Esophagus squamous epithelium (tissue), 5 donors: ENCODE measurements around the gene DST. TPM values are rescaled to one million over a fixed set of nuclear protein-coding genes. Genes with fewer than 3 reads are reported as not detected.
"Not testable (repeated sequence)": the region's sequence is repeated elsewhere in the genome, so short reads cannot be mapped to it uniquely, and the experiment has no call there.

Source experiments
- DNase-seq: peaks from one replicate; lab custom pipeline; 2025; lab: John Stamatoyannopoulos, UW
- H3K27ac ChIP-seq, 4 donors: fragments of 200-600 bp; sonication (generic); one replicate each; pipeline ENCODE4 v1.5.1; 2016 to 2019; ENCODE audit warnings: mild to moderate bottlenecking in 1 of 4
- H3K27me3 ChIP-seq, 4 donors: fragments of 200-600 bp; sonication (generic); 1 replicate in 3 of 4; 2 replicates in 1 of 4; pipeline versions ENCODE4 v1.5.1 to v1.6.0; 2017 to 2021; ENCODE audit warnings: antibody characterized with exemption in 1 of 4
- H3K36me3 ChIP-seq, 3 donors: fragments of 200-600 bp; sonication (generic); one replicate each; pipeline ENCODE4 v1.5.1; 2016 to 2019
- H3K4me1 ChIP-seq, 3 donors: fragments of 200-600 bp; sonication (generic); one replicate each; pipeline ENCODE4 v1.5.1; 2017 to 2019
- H3K4me3 ChIP-seq, 4 donors: fragments of 200-600 bp; sonication (generic); 1 replicate in 3 of 4; 2 replicates in 1 of 4; pipeline ENCODE4 v1.5.1; 2016 to 2019; ENCODE audit warnings: mild to moderate bottlenecking in 2 of 4, moderate library complexity in 1 of 4
- H3K9me3 ChIP-seq, 3 donors: fragments of 200-600 bp; sonication (generic); one replicate each; pipeline ENCODE4 v1.5.1; 2016 to 2019
- CTCF ChIP-seq, 6 experiments: fragments of 450-650 bp in 4 of 6; fragments of 200-600 bp in 2 of 6; sonication (generic) in 2 of 6; IDR thresholded peaks; one replicate each; pipeline ENCODE4 v1.5.1; 2016 to 2019; ENCODE audit warnings: antibody characterized with exemption in 6 of 6, mild to moderate bottlenecking in 4 of 6, moderate library complexity in 4 of 6
- POLR2A ChIP-seq, 4 donors: fragments of 450-650 bp; IDR thresholded peaks; one replicate each; pipeline ENCODE4 v1.6.1; 2017; ENCODE audit warnings: antibody characterized with exemption in 4 of 4, mild to moderate bottlenecking in 4 of 4, moderate library complexity in 3 of 4
- WGBS, 2 donors: methylation state at CpG; one replicate each; pipeline ENCODE4 v1.1.5; 2018; 5-methylcytosine and 5-hydroxymethylcytosine counted together
- intact Hi-C: fragments of 100-400 bp; cut with DNase I; formaldehyde crosslinking; loops from one replicate; pipeline ENCODE4 v1.15.0; 2022
- total RNA-seq, 4 donors: library from RNA; depleted of rRNA; stranded (reverse); fragments of >200 nt; gene quantifications; one replicate each; pipeline ENCODE4 v1.1.0, GENCODE V29; 2016
- donor health status: DM: yes; HTN: yes; CAD: no.

DST gene
- total RNA-seq, 4 donors from 2014 or later, result 134 to 468 (median 175) TPM

- intact Hi-C loops, result no loop called here
- Histone ChIP-seq H3K4me3 (no peak overlapping the region), H3K36me3 (peaks cover 0 to 54% (median 10%) of the 10 kb centered on the region in 3 donors), H3K9me3 (no peaks in the 10 kb centered on the region), H3K4me1 (peaks cover 0 to 5% (median 0%) of the 10 kb centered on the region in 3 donors), H3K27ac (no peak overlapping the region), H3K27me3 (no peaks in the 10 kb centered on the region)
- TF ChIP-seq CTCF (IDR thresholded peaks at IDR 0.05) (no peak), POLR2A (IDR thresholded peaks at IDR 0.05) (no peak)
- no peak for DNase-seq
These were observed 75.2 kb downstream of the DST start for GRCh38 chr6:56567501-56567900.

GRCh38 chr6:56562730-56563129 lies 80.0 kb downstream of the DST start:
- H3K4me1 ChIP-seq, H3K9me3 ChIP-seq, H3K4me3 ChIP-seq, H3K27me3 ChIP-seq, intact Hi-C loops, DNase-seq, H3K27ac ChIP-seq: not testable (repeated sequence)
- peaks cover 0 to 50% (median 10%) of the 10 kb centered on the region in 3 donors for H3K36me3 ChIP-seq
- WGBS, 2 donors, result 93 to 97% methylated on average over 4 of the region's 4 CpGs

GRCh38 chr6:56556751-56557540 lies 85.7 kb downstream of the DST start:
- 86 to 100% methylated on average over 1 of the region's 1 CpG for WGBS, 2 donors
- Histone ChIP-seq H3K4me1 (peaks cover 0 to 10% (median 3%) of the 10 kb centered on the region in 3 donors), H3K36me3 (peaks cover 0 to 36% (median 0%) of the 10 kb centered on the region in 3 donors), H3K4me3 (no peak overlapping the region), H3K9me3 (no peaks in the 10 kb centered on the region), H3K27me3 (no peaks in the 10 kb centered on the region), H3K27ac (no peak overlapping the region)
- TF ChIP-seq POLR2A (IDR thresholded peaks at IDR 0.05), result no peak
- TF ChIP-seq CTCF (IDR thresholded peaks at IDR 0.05), result no peak
- intact Hi-C loops, result no loop called here
- DNase-seq, result no peak

GRCh38 chr6:56555438-56555872 lies 87.2 kb downstream of the DST start:
- peaks cover 0 to 28% (median 0%) of the 10 kb centered on the region in 3 donors for H3K36me3 ChIP-seq
- WGBS, 2 donors, result 66 to 70% methylated on average over 5 of the region's 5 CpGs

More at GRCh38 chr6:56555438-56555872, 87.2 kb downstream of the DST start:
- H3K4me1 ChIP-seq, result peaks cover 0 to 20% (median 3%) of the 10 kb centered on the region in 3 donors
- TF ChIP-seq CTCF (IDR thresholded peaks at IDR 0.05) (no peak), POLR2A (IDR thresholded peaks at IDR 0.05) (no peak)
- DNase-seq, result no peak
- H3K9me3 ChIP-seq, result no peaks in the 10 kb centered on the region
- peak overlapping the region in 3 of 4 donors; percentile 4 to 55 (median 49) for H3K27ac ChIP-seq
- no peaks in the 10 kb centered on the region for H3K27me3 ChIP-seq
- intact Hi-C loops, result no loop called here
- no peak overlapping the region for H3K4me3 ChIP-seq
